Measurements from ENCODE around the gene TMPRSS3. TPM values are rescaled to one million over a fixed set of nuclear protein-coding genes. Genes with fewer than 3 reads are reported as not detected.

Gene TMPRSS3
- total RNA-seq, 1 experiment from 2014 or later = 0.05 TPM

- no peak for DNase-seq (ENCODE audit: extremely low read depth, low read depth)
These were observed 4.6 kb downstream of the TMPRSS3 start for GRCh38 chr21:42391297-42391696.

GRCh38 chr21:42390696-42391095, 5.2 kb downstream of the TMPRSS3 start:
- no peak for DNase-seq (ENCODE audit: extremely low read depth, low read depth)

GRCh38 chr21:42390193-42390592, 5.7 kb downstream of the TMPRSS3 start:
- DNase-seq (ENCODE audit: extremely low read depth, low read depth) = no peak

GRCh38 chr21:42389449-42389835, 6.4 kb downstream of the TMPRSS3 start:
- DNase-seq (ENCODE audit: extremely low read depth, low read depth) = no peak

- DNase-seq (ENCODE audit: extremely low read depth, low read depth) = no peak
These were observed 7.0 kb downstream of the TMPRSS3 start for GRCh38 chr21:42388740-42389448.

- no peak for DNase-seq (ENCODE audit: extremely low read depth, low read depth)
These were observed 8.0 kb downstream of the TMPRSS3 start for GRCh38 chr21:42387843-42388340.

- no peak for DNase-seq (ENCODE audit: extremely low read depth, low read depth)
These were observed 8.7 kb downstream of the TMPRSS3 start for GRCh38 chr21:42387164-42387563.

- no peak for DNase-seq (ENCODE audit: extremely low read depth, low read depth)
These were observed 9.7 kb downstream of the TMPRSS3 start for GRCh38 chr21:42386034-42386591.

GRCh38 chr21:42385619-42386018, 10.2 kb downstream of the TMPRSS3 start:
- no peak for DNase-seq (ENCODE audit: extremely low read depth, low read depth)

GRCh38 chr21:42384989-42385388, 10.9 kb downstream of the TMPRSS3 start:
- DNase-seq (ENCODE audit: extremely low read depth, low read depth) = no peak

GRCh38 chr21:42384156-42384945, 11.5 kb downstream of the TMPRSS3 start:
- no peak for DNase-seq (ENCODE audit: extremely low read depth, low read depth)

GRCh38 chr21:42383331-42383730, 12.5 kb downstream of the TMPRSS3 start:
- DNase-seq (ENCODE audit: extremely low read depth, low read depth) = no peak

- no peak for DNase-seq (ENCODE audit: extremely low read depth, low read depth)
These were observed 12.9 kb downstream of the TMPRSS3 start for GRCh38 chr21:42382915-42383314.

- no peak for DNase-seq (ENCODE audit: extremely low read depth, low read depth)
These were observed 14.4 kb downstream of the TMPRSS3 start for GRCh38 chr21:42381347-42381984.

- DNase-seq (ENCODE audit: extremely low read depth, low read depth) = no peak
These were observed 16.2 kb downstream of the TMPRSS3 start for GRCh38 chr21:42379426-42380215.

GRCh38 chr21:42378418-42378817, 17.4 kb downstream of the TMPRSS3 start:
- DNase-seq (ENCODE audit: extremely low read depth, low read depth) = no peak

- no peak for DNase-seq (ENCODE audit: extremely low read depth, low read depth)
These were observed 17.9 kb downstream of the TMPRSS3 start for GRCh38 chr21:42377951-42378340.

GRCh38 chr21:42377211-42377950, 18.5 kb downstream of the TMPRSS3 start:
- no peak for DNase-seq (ENCODE audit: extremely low read depth, low read depth)

GRCh38 chr21:42376338-42376982, 19.4 kb downstream of the TMPRSS3 start:
- DNase-seq (ENCODE audit: extremely low read depth, low read depth) = no peak

Data from NCI-H460 (cell line).